Measurements from ENCODE around the gene ADGRG1.

DNA sequence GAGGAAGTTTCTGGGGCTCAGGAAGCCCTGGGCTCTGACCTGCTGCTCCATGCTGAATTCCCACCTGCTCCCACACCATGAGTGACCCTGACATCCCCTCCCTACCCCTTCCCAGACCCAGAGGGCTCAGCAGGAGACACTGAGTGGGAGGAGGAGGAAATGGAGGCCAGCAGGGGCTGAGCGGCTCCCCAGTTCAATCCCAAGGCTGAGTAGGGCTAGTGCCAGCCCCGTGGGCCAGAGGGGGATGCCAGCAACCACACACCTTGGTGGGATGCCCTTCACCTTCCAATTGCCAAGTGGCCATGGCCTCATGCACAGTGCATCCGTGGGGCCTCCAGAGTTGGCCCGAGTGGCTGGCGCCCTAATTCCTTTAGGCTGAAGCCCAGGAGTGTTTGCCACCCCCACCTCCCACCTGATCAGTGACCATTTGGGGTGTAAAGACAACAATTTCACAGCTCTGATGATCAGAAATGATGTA is 38.7 kb downstream of the ADGRG1 start:
- TF ChIP-seq, protein P1, sequence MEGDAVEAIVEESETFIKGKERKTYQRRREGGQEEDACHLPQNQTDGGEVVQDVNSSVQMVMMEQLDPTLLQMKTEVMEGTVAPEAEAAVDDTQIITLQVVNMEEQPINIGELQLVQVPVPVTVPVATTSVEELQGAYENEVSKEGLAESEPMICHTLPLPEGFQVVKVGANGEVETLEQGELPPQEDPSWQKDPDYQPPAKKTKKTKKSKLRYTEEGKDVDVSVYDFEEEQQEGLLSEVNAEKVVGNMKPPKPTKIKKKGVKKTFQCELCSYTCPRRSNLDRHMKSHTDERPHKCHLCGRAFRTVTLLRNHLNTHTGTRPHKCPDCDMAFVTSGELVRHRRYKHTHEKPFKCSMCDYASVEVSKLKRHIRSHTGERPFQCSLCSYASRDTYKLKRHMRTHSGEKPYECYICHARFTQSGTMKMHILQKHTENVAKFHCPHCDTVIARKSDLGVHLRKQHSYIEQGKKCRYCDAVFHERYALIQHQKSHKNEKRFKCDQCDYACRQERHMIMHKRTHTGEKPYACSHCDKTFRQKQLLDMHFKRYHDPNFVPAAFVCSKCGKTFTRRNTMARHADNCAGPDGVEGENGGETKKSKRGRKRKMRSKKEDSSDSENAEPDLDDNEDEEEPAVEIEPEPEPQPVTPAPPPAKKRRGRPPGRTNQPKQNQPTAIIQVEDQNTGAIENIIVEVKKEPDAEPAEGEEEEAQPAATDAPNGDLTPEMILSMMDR (IDR thresholded peaks at IDR 0.05), result no peak
- no peak for TF ChIP-seq POLR2A (IDR thresholded peaks at IDR 0.05)

All from uterus (tissue), 2 donors.